GM20000 (cell line): Measurements from ENCODE around the gene CCNI2.
"Not testable (repeated sequence)": the region's sequence is repeated elsewhere in the genome, so short reads cannot be mapped to it uniquely, and the experiment has no call there.

Source experiments
- DNase-seq: peaks from one replicate; pipeline ENCODE4 v3.0.0; 2012; ENCODE audit warnings: low spot score
- TF ChIP-seq, protein P1 (sequence below): IDR thresholded peaks from 2 replicates; pipeline ENCODE4 v1.5.1; 2012; ENCODE audit warnings: mild to moderate bottlenecking, control low read depth; ENCODE audit errors: extremely low read depth, missing control alignments

Gene CCNI2

GRCh38 chr5:132799392-132799791 is 52.2 kb downstream of the CCNI2 start:
- no peak for DNase-seq
- TF ChIP-seq, protein P1, sequence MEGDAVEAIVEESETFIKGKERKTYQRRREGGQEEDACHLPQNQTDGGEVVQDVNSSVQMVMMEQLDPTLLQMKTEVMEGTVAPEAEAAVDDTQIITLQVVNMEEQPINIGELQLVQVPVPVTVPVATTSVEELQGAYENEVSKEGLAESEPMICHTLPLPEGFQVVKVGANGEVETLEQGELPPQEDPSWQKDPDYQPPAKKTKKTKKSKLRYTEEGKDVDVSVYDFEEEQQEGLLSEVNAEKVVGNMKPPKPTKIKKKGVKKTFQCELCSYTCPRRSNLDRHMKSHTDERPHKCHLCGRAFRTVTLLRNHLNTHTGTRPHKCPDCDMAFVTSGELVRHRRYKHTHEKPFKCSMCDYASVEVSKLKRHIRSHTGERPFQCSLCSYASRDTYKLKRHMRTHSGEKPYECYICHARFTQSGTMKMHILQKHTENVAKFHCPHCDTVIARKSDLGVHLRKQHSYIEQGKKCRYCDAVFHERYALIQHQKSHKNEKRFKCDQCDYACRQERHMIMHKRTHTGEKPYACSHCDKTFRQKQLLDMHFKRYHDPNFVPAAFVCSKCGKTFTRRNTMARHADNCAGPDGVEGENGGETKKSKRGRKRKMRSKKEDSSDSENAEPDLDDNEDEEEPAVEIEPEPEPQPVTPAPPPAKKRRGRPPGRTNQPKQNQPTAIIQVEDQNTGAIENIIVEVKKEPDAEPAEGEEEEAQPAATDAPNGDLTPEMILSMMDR: no peak

GRCh38 chr5:132800545-132800944 is 53.3 kb downstream of the CCNI2 start:
- TF ChIP-seq, protein P1: no peak
- no peak for DNase-seq

DNA sequence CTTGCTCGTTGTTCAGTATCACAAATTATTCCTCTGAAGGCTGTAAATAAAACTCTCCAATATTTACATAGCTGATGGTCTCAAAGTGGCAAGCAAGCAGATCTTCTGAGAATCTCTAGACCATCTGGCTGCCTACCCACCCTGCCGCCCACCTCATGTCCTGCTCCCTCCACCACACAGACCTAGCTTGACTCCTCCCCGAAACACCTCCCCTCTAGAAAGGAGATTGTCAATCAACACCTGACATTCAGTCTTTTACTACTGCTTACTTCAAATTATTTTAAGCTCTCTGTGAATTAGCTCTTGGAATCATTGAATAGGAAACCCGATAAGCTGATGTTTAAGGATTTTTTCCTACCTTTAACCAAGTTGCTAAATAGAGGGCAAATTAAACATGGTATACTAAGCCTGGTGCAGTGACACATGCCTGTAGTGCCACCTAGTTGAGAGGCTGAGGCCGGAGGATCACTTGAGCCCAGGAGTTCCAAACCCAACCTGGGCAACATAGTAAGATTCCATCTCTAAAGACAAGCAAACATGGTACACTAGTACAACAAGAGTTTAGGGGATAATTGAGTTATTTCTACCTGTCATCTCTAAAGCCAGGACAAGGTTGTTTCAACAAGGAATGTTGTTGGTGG is 54.9 kb downstream of the CCNI2 start:
- TF ChIP-seq, protein P1: no peak
- DNase-seq: no peak

GRCh38 chr5:132802685-132803066 is 55.5 kb downstream of the CCNI2 start:
- DNase-seq: not testable (repeated sequence)
